Measurements from ENCODE around the gene HARS1. TPM values are rescaled to one million over a fixed set of nuclear protein-coding genes. Genes with fewer than 3 reads are reported as not detected.

The HARS1 gene
- total and polyA plus RNA-seq, 2 of the 13 experiments (the other 11 are each of a cell fraction or from before 2014, with no cell fraction given), result 36.9 to 66.2 TPM

DNA sequence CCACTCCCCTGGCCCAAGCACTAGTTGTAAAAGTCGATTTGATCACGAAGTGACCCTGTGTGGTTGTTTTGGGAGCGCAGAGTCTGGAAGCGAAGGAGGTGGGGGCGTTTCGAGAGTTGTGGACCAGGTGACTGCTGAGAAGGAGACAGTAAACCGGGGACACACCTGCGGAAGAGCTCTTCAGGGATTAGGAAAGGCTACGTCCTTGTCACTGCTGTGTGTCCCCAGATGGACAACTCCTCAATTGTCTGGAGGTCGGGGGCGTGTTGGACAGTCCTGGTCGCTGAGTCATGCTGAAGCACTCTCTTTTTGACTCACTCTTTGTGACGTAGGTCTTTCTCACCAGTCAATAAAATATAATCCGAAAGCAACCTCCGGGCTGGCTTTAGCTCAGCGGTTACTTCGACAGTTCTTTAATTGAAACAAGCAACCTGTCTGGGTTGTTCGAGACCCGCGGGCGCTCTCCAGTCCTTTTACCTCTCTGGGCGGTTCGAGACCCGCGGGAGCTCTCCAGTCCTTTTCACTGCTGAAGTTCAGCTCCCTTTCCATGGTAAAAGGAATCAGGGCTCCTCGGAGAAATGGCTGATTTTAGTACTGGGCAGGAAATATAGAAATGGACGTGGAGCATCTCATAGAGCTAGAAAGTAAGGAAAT lies 19.9 kb upstream of the HARS1 start (continued):
- TF ChIP-seq, protein P1, sequence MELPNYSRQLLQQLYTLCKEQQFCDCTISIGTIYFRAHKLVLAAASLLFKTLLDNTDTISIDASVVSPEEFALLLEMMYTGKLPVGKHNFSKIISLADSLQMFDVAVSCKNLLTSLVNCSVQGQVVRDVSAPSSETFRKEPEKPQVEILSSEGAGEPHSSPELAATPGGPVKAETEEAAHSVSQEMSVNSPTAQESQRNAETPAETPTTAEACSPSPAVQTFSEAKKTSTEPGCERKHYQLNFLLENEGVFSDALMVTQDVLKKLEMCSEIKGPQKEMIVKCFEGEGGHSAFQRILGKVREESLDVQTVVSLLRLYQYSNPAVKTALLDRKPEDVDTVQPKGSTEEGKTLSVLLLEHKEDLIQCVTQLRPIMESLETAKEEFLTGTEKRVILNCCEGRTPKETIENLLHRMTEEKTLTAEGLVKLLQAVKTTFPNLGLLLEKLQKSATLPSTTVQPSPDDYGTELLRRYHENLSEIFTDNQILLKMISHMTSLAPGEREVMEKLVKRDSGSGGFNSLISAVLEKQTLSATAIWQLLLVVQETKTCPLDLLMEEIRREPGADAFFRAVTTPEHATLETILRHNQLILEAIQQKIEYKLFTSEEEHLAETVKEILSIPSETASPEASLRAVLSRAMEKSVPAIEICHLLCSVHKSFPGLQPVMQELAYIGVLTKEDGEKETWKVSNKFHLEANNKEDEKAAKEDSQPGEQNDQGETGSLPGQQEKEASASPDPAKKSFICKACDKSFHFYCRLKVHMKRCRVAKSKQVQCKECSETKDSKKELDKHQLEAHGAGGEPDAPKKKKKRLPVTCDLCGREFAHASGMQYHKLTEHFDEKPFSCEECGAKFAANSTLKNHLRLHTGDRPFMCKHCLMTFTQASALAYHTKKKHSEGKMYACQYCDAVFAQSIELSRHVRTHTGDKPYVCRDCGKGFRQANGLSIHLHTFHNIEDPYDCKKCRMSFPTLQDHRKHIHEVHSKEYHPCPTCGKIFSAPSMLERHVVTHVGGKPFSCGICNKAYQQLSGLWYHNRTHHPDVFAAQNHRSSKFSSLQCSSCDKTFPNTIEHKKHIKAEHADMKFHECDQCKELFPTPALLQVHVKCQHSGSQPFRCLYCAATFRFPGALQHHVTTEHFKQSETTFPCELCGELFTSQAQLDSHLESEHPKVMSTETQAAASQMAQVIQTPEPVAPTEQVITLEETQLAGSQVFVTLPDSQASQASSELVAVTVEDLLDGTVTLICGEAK (IDR thresholded peaks at IDR 0.05), result no peak
- TF ChIP-seq, protein P1 (CRISPR knock-in tag; IDR thresholded peaks at IDR 0.05), result no peak; the same call in 1 of the 2 replicates
- TF ChIP-seq ZNF30 (CRISPR knock-in tag; IDR thresholded peaks at IDR 0.05) (no peak), ZSCAN21 (CRISPR knock-in tag; IDR thresholded peaks at IDR 0.05; ENCODE audit: borderline replicate concordance) (0 out of 2 replicates have a peak, but pooled peaks have one; percentile 34), ZNF484 (CRISPR knock-in tag; IDR thresholded peaks at IDR 0.05; ENCODE audit: borderline replicate concordance, low read depth) (no peak), TMF1 (CRISPR knock-in tag; IDR thresholded peaks at IDR 0.05; ENCODE audit: low read depth) (no peak), ATM (IDR thresholded peaks at IDR 0.05; ENCODE audit: borderline replicate concordance) (no peak), ZNF564 (CRISPR knock-in tag; IDR thresholded peaks at IDR 0.05) (no peak), ZNF713 (CRISPR knock-in tag; IDR thresholded peaks at IDR 0.05) (no peak)
- TF ChIP-seq, protein P2, sequence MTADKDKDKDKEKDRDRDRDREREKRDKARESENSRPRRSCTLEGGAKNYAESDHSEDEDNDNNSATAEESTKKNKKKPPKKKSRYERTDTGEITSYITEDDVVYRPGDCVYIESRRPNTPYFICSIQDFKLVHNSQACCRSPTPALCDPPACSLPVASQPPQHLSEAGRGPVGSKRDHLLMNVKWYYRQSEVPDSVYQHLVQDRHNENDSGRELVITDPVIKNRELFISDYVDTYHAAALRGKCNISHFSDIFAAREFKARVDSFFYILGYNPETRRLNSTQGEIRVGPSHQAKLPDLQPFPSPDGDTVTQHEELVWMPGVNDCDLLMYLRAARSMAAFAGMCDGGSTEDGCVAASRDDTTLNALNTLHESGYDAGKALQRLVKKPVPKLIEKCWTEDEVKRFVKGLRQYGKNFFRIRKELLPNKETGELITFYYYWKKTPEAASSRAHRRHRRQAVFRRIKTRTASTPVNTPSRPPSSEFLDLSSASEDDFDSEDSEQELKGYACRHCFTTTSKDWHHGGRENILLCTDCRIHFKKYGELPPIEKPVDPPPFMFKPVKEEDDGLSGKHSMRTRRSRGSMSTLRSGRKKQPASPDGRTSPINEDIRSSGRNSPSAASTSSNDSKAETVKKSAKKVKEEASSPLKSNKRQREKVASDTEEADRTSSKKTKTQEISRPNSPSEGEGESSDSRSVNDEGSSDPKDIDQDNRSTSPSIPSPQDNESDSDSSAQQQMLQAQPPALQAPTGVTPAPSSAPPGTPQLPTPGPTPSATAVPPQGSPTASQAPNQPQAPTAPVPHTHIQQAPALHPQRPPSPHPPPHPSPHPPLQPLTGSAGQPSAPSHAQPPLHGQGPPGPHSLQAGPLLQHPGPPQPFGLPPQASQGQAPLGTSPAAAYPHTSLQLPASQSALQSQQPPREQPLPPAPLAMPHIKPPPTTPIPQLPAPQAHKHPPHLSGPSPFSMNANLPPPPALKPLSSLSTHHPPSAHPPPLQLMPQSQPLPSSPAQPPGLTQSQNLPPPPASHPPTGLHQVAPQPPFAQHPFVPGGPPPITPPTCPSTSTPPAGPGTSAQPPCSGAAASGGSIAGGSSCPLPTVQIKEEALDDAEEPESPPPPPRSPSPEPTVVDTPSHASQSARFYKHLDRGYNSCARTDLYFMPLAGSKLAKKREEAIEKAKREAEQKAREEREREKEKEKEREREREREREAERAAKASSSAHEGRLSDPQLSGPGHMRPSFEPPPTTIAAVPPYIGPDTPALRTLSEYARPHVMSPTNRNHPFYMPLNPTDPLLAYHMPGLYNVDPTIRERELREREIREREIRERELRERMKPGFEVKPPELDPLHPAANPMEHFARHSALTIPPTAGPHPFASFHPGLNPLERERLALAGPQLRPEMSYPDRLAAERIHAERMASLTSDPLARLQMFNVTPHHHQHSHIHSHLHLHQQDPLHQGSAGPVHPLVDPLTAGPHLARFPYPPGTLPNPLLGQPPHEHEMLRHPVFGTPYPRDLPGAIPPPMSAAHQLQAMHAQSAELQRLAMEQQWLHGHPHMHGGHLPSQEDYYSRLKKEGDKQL (CRISPR knock-in tag; IDR thresholded peaks at IDR 0.05; ENCODE audit: low read depth), result peak; percentile 35; the same call in 1 of the 2 replicates
- TF ChIP-seq, protein P3, sequence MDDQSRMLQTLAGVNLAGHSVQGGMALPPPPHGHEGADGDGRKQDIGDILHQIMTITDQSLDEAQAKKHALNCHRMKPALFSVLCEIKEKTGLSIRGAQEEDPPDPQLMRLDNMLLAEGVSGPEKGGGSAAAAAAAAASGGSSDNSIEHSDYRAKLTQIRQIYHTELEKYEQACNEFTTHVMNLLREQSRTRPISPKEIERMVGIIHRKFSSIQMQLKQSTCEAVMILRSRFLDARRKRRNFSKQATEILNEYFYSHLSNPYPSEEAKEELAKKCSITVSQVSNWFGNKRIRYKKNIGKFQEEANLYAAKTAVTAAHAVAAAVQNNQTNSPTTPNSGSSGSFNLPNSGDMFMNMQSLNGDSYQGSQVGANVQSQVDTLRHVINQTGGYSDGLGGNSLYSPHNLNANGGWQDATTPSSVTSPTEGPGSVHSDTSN (CRISPR knock-in tag; IDR thresholded peaks at IDR 0.05; ENCODE audit: borderline replicate concordance), result no peak
- TF ChIP-seq, protein P4, sequence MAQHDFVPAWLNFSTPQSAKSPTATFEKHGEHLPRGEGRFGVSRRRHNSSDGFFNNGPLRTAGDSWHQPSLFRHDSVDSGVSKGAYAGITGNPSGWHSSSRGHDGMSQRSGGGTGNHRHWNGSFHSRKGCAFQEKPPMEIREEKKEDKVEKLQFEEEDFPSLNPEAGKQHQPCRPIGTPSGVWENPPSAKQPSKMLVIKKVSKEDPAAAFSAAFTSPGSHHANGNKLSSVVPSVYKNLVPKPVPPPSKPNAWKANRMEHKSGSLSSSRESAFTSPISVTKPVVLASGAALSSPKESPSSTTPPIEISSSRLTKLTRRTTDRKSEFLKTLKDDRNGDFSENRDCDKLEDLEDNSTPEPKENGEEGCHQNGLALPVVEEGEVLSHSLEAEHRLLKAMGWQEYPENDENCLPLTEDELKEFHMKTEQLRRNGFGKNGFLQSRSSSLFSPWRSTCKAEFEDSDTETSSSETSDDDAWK (CRISPR knock-in tag; IDR thresholded peaks at IDR 0.05), result no peak
